Suprapubic skin (tissue), 4 donors: ENCODE measurements around the gene C22orf15. TPM values are rescaled to one million over a fixed set of nuclear protein-coding genes. Genes with fewer than 3 reads are reported as not detected.
A peak's percentile ranks its signal among the peaks of the same experiment; 100 is the strongest.

ENCODE experiments used
- DNase-seq, 2 donors: peaks; one replicate each; pipeline ENCODE4 v3.0.0-alpha.2; 2019; ENCODE audit warnings: low spot score in 2 of 2
- H3K27ac ChIP-seq: fragments of 200-600 bp; sonication (generic); one replicate; pipeline ENCODE4 v1.5.1; 2019
- H3K27me3 ChIP-seq: fragments of 200-600 bp; sonication (generic); one replicate; pipeline ENCODE4 v1.5.1; 2019
- H3K36me3 ChIP-seq: fragments of 200-600 bp; sonication (generic); one replicate; pipeline ENCODE4 v1.5.1; 2019
- H3K4me1 ChIP-seq: fragments of 200-600 bp; sonication (generic); one replicate; pipeline ENCODE4 v1.5.1; 2019
- H3K4me3 ChIP-seq: fragments of 200-600 bp; sonication (generic); one replicate; pipeline ENCODE4 v1.5.1; 2019; ENCODE audit warnings: mild to moderate bottlenecking
- H3K9me3 ChIP-seq: fragments of 200-600 bp; sonication (generic); one replicate; pipeline ENCODE4 v1.5.1; 2019
- EP300 ChIP-seq: sonication (generic); formaldehyde crosslinking; IDR thresholded peaks from one replicate; pipeline ENCODE4 v1.6.1; 2017; ENCODE audit warnings: antibody characterized with exemption
- POLR2A ChIP-seq, 2 donors: fragments of 450-650 bp; IDR thresholded peaks; one replicate each; pipeline ENCODE4 v1.6.1; 2017; ENCODE audit warnings: antibody characterized with exemption in 2 of 2, mild to moderate bottlenecking in 2 of 2, moderate library complexity in 2 of 2
- POLR2AphosphoS5 ChIP-seq, 3 donors: sonication (generic); formaldehyde crosslinking; IDR thresholded peaks; one replicate each; pipeline ENCODE4 v1.6.1; 2017; ENCODE audit warnings: antibody characterized with exemption in 3 of 3
- WGBS: methylation state at CpG from one replicate; pipeline ENCODE4 v1.1.5; 2018; 5-methylcytosine and 5-hydroxymethylcytosine counted together
- total RNA-seq, 4 donors: library from RNA; depleted of rRNA; stranded (reverse); fragments of >200 nt; gene quantifications; one replicate each; pipeline ENCODE4 v1.1.0, GENCODE V29; 2016
- TF ChIP-seq, protein P1 (sequence below), 2 donors: fragments of 200-600 bp in 1 of 2; fragments of 450-650 bp in 1 of 2; sonication (generic) in 1 of 2; IDR thresholded peaks; one replicate each; pipeline ENCODE4 v1.5.1; 2016 to 2019; ENCODE audit warnings: antibody characterized with exemption in 2 of 2, mild to moderate bottlenecking in 1 of 2, moderate library complexity in 1 of 2

The C22orf15 gene
- total RNA-seq, 4 donors from 2014 or later = not detected

DNA sequence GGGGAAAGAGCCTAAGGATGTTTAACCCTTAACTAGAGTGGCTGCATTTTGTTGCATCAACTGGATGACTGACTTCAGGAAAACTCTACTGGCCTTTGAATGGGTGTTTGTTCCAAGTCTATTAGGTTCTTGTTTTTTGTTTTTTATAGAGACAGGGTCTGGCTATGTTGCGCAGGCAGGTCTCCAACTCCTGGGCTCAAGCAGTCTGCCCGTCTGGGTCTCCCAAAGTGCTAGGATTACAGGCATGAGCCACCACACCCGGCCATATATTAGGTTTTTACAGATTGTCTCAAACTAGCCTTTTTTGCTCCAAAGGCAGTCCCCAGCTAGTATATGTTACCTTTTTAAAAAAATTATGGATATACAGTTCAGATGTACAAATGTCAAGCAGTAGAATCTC, 25.1 kb downstream of the C22orf15 start:
- peak overlapping the region; percentile 100 for H3K27ac ChIP-seq
- 49% methylated on average over 3 of the region's 3 CpGs for WGBS
- DNase-seq = no peak
- TF ChIP-seq POLR2AphosphoS5 (IDR thresholded peaks at IDR 0.05) (no peak), EP300 (no peak)
- TF ChIP-seq, protein P1, sequence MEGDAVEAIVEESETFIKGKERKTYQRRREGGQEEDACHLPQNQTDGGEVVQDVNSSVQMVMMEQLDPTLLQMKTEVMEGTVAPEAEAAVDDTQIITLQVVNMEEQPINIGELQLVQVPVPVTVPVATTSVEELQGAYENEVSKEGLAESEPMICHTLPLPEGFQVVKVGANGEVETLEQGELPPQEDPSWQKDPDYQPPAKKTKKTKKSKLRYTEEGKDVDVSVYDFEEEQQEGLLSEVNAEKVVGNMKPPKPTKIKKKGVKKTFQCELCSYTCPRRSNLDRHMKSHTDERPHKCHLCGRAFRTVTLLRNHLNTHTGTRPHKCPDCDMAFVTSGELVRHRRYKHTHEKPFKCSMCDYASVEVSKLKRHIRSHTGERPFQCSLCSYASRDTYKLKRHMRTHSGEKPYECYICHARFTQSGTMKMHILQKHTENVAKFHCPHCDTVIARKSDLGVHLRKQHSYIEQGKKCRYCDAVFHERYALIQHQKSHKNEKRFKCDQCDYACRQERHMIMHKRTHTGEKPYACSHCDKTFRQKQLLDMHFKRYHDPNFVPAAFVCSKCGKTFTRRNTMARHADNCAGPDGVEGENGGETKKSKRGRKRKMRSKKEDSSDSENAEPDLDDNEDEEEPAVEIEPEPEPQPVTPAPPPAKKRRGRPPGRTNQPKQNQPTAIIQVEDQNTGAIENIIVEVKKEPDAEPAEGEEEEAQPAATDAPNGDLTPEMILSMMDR (IDR thresholded peaks at IDR 0.05) = no peak
- H3K27me3 ChIP-seq = no peaks in the 10 kb centered on the region
- peak overlapping the region; percentile 95 for H3K4me3 ChIP-seq
- H3K9me3 ChIP-seq = no peaks in the 10 kb centered on the region
- peaks cover 60% of the 10 kb centered on the region for H3K4me1 ChIP-seq
- H3K36me3 ChIP-seq = peaks cover 13% of the 10 kb centered on the region

DNA sequence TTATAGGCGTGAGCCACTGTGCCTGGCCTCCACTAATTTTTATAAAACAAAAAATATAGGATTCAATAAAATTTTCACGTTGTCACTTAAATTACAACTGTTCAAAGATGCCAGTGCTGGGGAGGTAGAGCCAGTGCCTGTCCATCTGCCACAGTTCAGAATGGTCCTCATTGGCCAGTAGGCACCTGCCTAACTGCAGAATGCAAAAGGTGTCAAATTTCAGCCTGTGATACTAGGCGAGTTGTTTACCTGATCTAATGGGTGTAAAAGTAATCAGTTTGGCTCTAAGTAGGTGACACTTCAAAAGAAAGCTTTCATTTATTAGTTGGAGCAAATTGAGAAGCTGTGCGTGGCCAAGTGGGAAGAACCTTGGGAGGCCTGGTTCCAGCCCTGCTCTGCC, 26.3 kb downstream of the C22orf15 start:
- TF ChIP-seq EP300 (no peak), POLR2A (IDR thresholded peaks at IDR 0.05) (no peak), POLR2AphosphoS5 (IDR thresholded peaks at IDR 0.05) (no peak)
- TF ChIP-seq, protein P1 (IDR thresholded peaks at IDR 0.05) = no peak
- no peaks in the 10 kb centered on the region for H3K9me3 ChIP-seq
- WGBS = 69% methylated on average over 4 of the region's 4 CpGs
- no peaks in the 10 kb centered on the region for H3K27me3 ChIP-seq
- no peak overlapping the region for H3K27ac ChIP-seq
- no peak for DNase-seq
- H3K36me3 ChIP-seq = peaks cover 24% of the 10 kb centered on the region
- peaks cover 60% of the 10 kb centered on the region for H3K4me1 ChIP-seq
- no peak overlapping the region for H3K4me3 ChIP-seq

GRCh38 chr22:23789638-23790037, 26.8 kb downstream of the C22orf15 start:
- Histone ChIP-seq H3K27ac (no peak overlapping the region), H3K27me3 (no peaks in the 10 kb centered on the region), H3K9me3 (no peaks in the 10 kb centered on the region), H3K4me1 (peaks cover 60% of the 10 kb centered on the region), H3K4me3 (no peak overlapping the region), H3K36me3 (peaks cover 29% of the 10 kb centered on the region)
- WGBS = 90% methylated on average over 3 of the region's 4 CpGs
- DNase-seq = no peak
- TF ChIP-seq EP300 = no peak
- no peak for TF ChIP-seq POLR2A (IDR thresholded peaks at IDR 0.05)
- TF ChIP-seq, protein P1 (IDR thresholded peaks at IDR 0.05) = no peak
- TF ChIP-seq POLR2AphosphoS5 (IDR thresholded peaks at IDR 0.05) = no peak

DNA sequence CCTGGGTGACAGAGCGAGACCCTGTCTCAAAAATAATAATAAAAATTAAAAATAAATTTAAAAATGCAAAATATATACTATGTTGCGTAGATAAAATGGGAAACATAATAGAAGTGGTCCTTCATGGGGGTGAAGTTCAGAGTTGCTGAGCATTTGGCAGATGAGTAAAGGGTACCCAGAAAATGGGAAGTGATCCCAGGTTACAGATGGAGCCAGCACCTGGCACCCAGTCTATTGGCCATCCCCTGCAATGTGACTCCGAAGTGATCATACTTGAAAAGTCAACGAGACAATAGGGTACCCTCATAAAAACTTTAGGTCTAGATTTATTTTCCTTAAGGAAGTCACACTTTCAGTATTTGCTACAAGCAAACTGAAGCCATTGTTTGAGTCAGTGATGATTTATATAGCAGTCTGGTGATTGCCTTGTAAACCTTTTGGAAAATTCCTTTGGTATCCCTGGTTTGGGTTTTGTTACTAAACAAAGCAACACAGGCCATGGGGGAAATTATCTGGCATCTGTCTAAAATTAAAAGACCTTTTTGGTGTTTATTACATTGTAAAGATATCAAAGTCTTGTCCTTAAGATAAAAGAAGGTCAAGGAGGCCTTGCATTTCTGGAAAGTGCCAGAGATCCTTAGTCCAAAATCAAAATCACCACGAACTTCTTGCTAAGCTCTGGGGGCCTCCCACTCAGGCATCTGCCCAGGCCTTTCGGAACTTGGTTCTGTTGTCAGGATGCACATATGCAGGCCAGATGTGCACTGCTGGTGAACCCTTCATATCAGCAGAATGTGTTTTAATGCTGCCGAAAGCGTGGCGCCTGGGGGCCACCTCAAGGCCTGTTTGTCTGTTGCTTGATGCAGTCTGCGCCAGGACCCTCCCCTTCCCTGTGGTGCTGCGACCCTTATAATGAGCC, 28.3 kb downstream of the C22orf15 start:
- Histone ChIP-seq H3K4me3 (no peak overlapping the region), H3K27me3 (no peaks in the 10 kb centered on the region), H3K4me1 (peaks cover 59% of the 10 kb centered on the region), H3K27ac (no peak overlapping the region), H3K36me3 (peaks cover 43% of the 10 kb centered on the region), H3K9me3 (no peaks in the 10 kb centered on the region)
- WGBS = 61% methylated on average over 11 of the region's 11 CpGs
- peak in 1 of 2 donors; percentile 75 for DNase-seq
- TF ChIP-seq, protein P1 (IDR thresholded peaks at IDR 0.05) = no peak
- peak in 1 of 3 donors; percentile 51 for TF ChIP-seq POLR2AphosphoS5 (IDR thresholded peaks at IDR 0.05)

DNA sequence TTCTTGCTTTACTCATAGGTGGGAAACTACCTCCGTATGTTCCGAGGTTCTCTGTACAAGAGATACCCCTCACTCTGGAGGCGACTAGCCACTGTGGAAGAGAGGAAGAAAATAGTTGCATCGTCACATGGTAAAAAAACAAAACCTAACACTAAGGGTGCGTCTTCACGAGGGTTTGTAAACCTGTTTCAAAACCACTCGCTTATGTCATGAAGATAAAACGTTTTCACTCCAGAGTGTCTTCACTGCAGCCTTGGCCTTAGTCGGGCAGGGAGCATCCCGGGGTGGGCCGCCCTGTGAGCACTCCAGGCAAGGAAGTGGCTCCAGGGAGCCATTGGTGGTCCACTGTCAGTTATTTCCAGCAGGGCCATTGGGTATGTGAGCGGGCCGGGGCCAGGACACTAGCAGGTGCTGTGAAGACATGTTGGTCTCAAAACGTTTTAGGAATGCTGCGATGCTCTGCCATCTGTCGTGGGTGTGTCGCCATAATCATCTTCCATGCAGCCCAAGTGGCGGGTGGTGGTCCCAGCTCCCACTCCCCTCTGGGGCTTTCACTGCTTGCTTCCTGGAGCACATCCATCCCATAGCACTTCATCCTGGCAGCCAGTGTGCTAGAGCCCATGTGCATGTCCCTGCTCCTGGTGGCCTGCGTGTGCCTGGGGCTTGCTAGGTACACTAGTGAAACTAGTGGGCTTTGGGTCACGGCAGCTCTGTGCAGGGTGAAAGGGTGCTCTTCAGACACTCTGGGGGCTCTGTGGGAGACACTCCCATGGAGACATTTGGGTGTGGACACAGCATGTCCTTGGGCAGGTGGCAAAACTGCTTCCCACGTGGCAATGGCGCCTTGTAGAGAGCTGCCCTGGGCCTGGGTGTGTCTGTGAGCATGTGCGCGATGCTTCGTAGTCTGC, 29.2 kb downstream of the C22orf15 start:
- Histone ChIP-seq H3K9me3 (no peaks in the 10 kb centered on the region), H3K27me3 (no peaks in the 10 kb centered on the region), H3K4me1 (peaks cover 52% of the 10 kb centered on the region), H3K27ac (peak overlapping the region; percentile 4), H3K36me3 (peaks cover 50% of the 10 kb centered on the region), H3K4me3 (no peak overlapping the region)
- DNase-seq = no peak
- no peak for TF ChIP-seq POLR2A (IDR thresholded peaks at IDR 0.05)
- no peak for TF ChIP-seq EP300
- no peak for TF ChIP-seq POLR2AphosphoS5 (IDR thresholded peaks at IDR 0.05)
- TF ChIP-seq, protein P1 (IDR thresholded peaks at IDR 0.05) = no peak
- whole genome bisulfite sequencing = 76% methylated on average over 18 of the region's 25 CpGs
